Stimulated activated CD4-positive, alpha-beta T cell treated with anti-CD3 and anti-CD28 coated beads, Interleukin-15, amount 100 ng/mL, for 1 hour (primary cell): Measurements from ENCODE around the gene ZBTB1.
A peak's percentile ranks its signal among the peaks of the same experiment; 100 is the strongest.
"Not testable (repeated sequence)": the region's sequence is repeated elsewhere in the genome, so short reads cannot be mapped to it uniquely, and the experiment has no call there.

ENCODE experiments used
- DNase-seq, 2 donors: peaks; one replicate each; pipeline ENCODE4 v3.0.0-alpha.2; 2020; ENCODE audit warnings: low read depth in 1 of 2, low spot score in 1 of 2

ZBTB1 gene

GRCh38 chr14:64525354-64525753 is 20.8 kb downstream of the ZBTB1 start:
- DNase-seq: no peak

- no peak for DNase-seq
Measured at GRCh38 chr14:64531567-64531966, 27.0 kb downstream of the ZBTB1 start.

GRCh38 chr14:64536488-64537245 is 32.1 kb downstream of the ZBTB1 start:
- DNase-seq: no peak

- DNase-seq: peak; percentile 81 to 94
Measured at GRCh38 chr14:64540208-64541202, 35.9 kb downstream of the ZBTB1 start, which contains the start of gene HSPA2. Gene HSPA2 (plus strand): TSS chr14:64540741. CDS start chr14:64540850, 109 bp downstream.

- DNase-seq: peak in 1 of 2 donors; percentile 1
Measured at GRCh38 chr14:64541261-64541971, 36.8 kb downstream of the ZBTB1 start.

- no peak for DNase-seq
Measured at GRCh38 chr14:64541972-64542835, 37.6 kb downstream of the ZBTB1 start.

GRCh38 chr14:64542836-64543201 is 38.2 kb downstream of the ZBTB1 start:
- no peak for DNase-seq

GRCh38 chr14:64544607-64545312 is 40.2 kb downstream of the ZBTB1 start:
- no peak for DNase-seq

GRCh38 chr14:64549016-64549415 is 44.4 kb downstream of the ZBTB1 start:
- no peak for DNase-seq

GRCh38 chr14:64549791-64550620 is 45.4 kb downstream of the ZBTB1 start, which contains the start of gene PPP1R36:
Gene PPP1R36 (plus strand): TSS chr14:64549961. CDS start chr14:64549998, 37 bp downstream.
- peak in 1 of 2 donors; percentile 31 for DNase-seq

- DNase-seq: no peak
Measured at GRCh38 chr14:64550621-64551333, 46.2 kb downstream of the ZBTB1 start.

- DNase-seq: no peak
Measured at GRCh38 chr14:64554556-64554955, 50.0 kb downstream of the ZBTB1 start.

- no peak for DNase-seq
Measured at GRCh38 chr14:64556526-64556925, 52.0 kb downstream of the ZBTB1 start.

GRCh38 chr14:64558216-64558615 is 53.6 kb downstream of the ZBTB1 start:
- DNase-seq: not testable (repeated sequence)

- DNase-seq: no peak
Measured at GRCh38 chr14:64561631-64562030, 57.1 kb downstream of the ZBTB1 start.

- DNase-seq: no peak
Measured at GRCh38 chr14:64562436-64562835, 57.9 kb downstream of the ZBTB1 start.

GRCh38 chr14:64563696-64564095 is 59.1 kb downstream of the ZBTB1 start:
- no peak for DNase-seq

- no peak for DNase-seq
Measured at GRCh38 chr14:64566651-64567122, 62.1 kb downstream of the ZBTB1 start.
